ENCODE data around the gene PI4K2A. TPM values are rescaled to one million over a fixed set of nuclear protein-coding genes. Genes with fewer than 3 reads are reported as not detected.

Gene PI4K2A
- total and polyA plus RNA-seq, 2 of the 4 experiments (the other 2 are of a cell fraction): 15.8 to 27.3 TPM

DNA sequence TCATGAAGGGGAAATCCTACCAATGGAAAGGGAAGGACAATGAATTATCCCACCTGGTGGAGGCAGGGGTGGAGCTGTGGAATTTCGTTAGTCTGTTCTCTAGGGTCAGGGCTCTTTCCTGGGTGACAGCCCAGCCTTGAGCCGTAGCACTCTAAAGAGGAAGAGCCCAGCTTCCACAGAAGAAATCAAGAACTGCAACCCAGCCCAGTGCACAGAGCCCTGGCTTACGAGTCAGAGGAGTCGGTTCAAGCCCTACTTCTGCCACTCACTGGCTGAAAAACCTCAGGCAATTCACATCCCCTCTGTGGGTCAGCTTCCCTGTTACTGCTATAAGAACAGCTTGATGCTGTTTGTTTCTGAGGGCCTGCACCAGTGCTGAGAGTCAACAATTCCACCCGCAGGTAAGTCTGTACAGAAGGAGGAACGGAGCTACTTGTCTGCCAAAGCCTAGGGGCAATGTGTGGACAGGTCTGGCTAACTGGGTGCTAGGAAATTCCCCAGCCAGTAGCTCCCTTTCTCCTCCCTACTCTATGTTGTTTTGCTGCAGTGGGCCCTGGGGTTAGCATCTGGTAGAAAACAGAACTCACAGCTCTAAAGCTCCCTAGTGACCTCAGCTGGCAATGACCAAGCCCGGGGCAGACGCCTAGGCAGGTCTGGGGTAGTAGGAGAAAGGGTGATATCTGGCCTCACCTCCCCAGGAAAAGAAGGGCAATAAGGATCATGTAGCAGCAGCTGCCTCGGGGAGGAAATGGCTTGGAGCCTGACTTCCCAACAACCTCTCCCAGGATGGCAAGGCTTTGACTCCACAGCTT, 43.3 kb downstream of the PI4K2A start:
- peak overlapping the region; percentile 91 for H3K14ac ChIP-seq (replicated peaks; ENCODE audit: low read depth, low read length)
- peaks cover 50% of the 10 kb centered on the region for H4K20me1 ChIP-seq (ENCODE audit: insufficient read depth, low read length)
- peak overlapping the region; percentile 47; the same call in 1 of the 3 replicates for H2BK15ac ChIP-seq (ENCODE audit: low read depth, low read length)
- H4K91ac ChIP-seq (ENCODE audit: insufficient read depth, low read depth, low read length): peak overlapping the region; percentile 63
- H3K9ac ChIP-seq (ENCODE audit: low read depth, low read length): peak overlapping the region; percentile 80
- in situ Hi-C loops (cut with MboI; ENCODE audit: low sequenced_read_pairs) (no loop called here), intact Hi-C loops (cut with micrococcal nuclease) (no loop called here), dilution Hi-C loops (cut with HindIII; ENCODE audit: low sequenced_read_pairs, unreplicated experiment) (no loop called here)
- no TSS peak for BruUV-seq (replicated peaks)
- H3K9me3 ChIP-seq (ENCODE audit: control insufficient read depth, insufficient read depth, low read length): no peaks in the 10 kb centered on the region
- H3K27me3 ChIP-seq (ENCODE audit: control insufficient read depth, insufficient read depth, low read length): no peaks in the 10 kb centered on the region
- peak overlapping the region; percentile 91 for H3K23ac ChIP-seq (ENCODE audit: low read depth, low read length)
- peak overlapping the region; percentile 91 for H2AK9ac ChIP-seq (replicated peaks; ENCODE audit: low read depth, low read length, poor library complexity)
- DNase-seq: peak; percentile 70
- H3K4me2 ChIP-seq (ENCODE audit: low read depth, low read length): peak overlapping the region; percentile 94
- 57% methylated on average over 1 of the region's 9 CpGs; no CpG with 5 or more reads in 1 of the 2 experiments for WGBS, 2 experiments (ENCODE audit: extremely low coverage in 2 of 2, insufficient read length in 1 of 2)
- peak overlapping the region; percentile 30 to 67; a peak in 3 of 4 replicates for H4K8ac ChIP-seq (ENCODE audit: low read depth in 2 of 2, low read length in 2 of 2)
- peaks cover 18% of the 10 kb centered on the region for H3K4me1 ChIP-seq (ENCODE audit: control insufficient read depth, insufficient read depth, low read length)
- POLR2A ChIA-PET (ENCODE audit: unreplicated experiment): interaction anchor here (0.5 to 0.9 kb wide), 2 partner anchors 18 to 447 kb away, joined by 3 read pairs; no protein-coding TSS in a partner anchor
- H2BK120ac ChIP-seq (ENCODE audit: low read depth, low read length): peak overlapping the region; percentile 86
- TF ChIP-seq MXI1 (IDR thresholded peaks at IDR 0.05; ENCODE audit: borderline replicate concordance, low read depth, low read length): no peak
- TF ChIP-seq, protein P1, sequence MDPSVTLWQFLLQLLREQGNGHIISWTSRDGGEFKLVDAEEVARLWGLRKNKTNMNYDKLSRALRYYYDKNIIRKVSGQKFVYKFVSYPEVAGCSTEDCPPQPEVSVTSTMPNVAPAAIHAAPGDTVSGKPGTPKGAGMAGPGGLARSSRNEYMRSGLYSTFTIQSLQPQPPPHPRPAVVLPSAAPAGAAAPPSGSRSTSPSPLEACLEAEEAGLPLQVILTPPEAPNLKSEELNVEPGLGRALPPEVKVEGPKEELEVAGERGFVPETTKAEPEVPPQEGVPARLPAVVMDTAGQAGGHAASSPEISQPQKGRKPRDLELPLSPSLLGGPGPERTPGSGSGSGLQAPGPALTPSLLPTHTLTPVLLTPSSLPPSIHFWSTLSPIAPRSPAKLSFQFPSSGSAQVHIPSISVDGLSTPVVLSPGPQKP (IDR thresholded peaks at IDR 0.05; ENCODE audit: borderline replicate concordance, low read depth, low read length): no peak
- TF ChIP-seq RCOR1 (IDR thresholded peaks at IDR 0.05; ENCODE audit: insufficient replicate concordance, low read length): no peak
- TF ChIP-seq NFE2L2 (IDR thresholded peaks at IDR 0.05; ENCODE audit: low read depth, low read length): no peak
- no peak for TF ChIP-seq RAD21 (IDR thresholded peaks at IDR 0.05; ENCODE audit: low read length)
- no peak for TF ChIP-seq FOS (IDR thresholded peaks at IDR 0.05; ENCODE audit: low read depth, low read length)
- TF ChIP-seq, protein P2, sequence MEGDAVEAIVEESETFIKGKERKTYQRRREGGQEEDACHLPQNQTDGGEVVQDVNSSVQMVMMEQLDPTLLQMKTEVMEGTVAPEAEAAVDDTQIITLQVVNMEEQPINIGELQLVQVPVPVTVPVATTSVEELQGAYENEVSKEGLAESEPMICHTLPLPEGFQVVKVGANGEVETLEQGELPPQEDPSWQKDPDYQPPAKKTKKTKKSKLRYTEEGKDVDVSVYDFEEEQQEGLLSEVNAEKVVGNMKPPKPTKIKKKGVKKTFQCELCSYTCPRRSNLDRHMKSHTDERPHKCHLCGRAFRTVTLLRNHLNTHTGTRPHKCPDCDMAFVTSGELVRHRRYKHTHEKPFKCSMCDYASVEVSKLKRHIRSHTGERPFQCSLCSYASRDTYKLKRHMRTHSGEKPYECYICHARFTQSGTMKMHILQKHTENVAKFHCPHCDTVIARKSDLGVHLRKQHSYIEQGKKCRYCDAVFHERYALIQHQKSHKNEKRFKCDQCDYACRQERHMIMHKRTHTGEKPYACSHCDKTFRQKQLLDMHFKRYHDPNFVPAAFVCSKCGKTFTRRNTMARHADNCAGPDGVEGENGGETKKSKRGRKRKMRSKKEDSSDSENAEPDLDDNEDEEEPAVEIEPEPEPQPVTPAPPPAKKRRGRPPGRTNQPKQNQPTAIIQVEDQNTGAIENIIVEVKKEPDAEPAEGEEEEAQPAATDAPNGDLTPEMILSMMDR (conservative IDR thresholded peaks at IDR 0.05; ENCODE audit: low read depth, low read length): no peak
- TF ChIP-seq USF2 (IDR thresholded peaks at IDR 0.05; ENCODE audit: low read depth, low read length): no peak
- TF ChIP-seq POLR2A (IDR thresholded peaks at IDR 0.05; ENCODE audit: low read depth, low read length): no peak; the same call in 1 of the 2 replicates
- no peak for TF ChIP-seq MAFK (IDR thresholded peaks at IDR 0.05; ENCODE audit: low read depth, low read length)
- no peak for TF ChIP-seq BHLHE40 (IDR thresholded peaks at IDR 0.05; ENCODE audit: low read depth, low read length)
- TF ChIP-seq RFX5 (IDR thresholded peaks at IDR 0.05; ENCODE audit: low read depth, low read length): no peak
- no peak for TF ChIP-seq SMC3 (IDR thresholded peaks at IDR 0.05; ENCODE audit: low read depth, low read length)
- TF ChIP-seq CHD1 (IDR thresholded peaks at IDR 0.05; ENCODE audit: low read depth, low read length): no peak
- peak overlapping the region; percentile 73 for H3K27ac ChIP-seq (ENCODE audit: insufficient read depth, low read length)
- H2BK5ac ChIP-seq (ENCODE audit: low read depth, low read length, poor library complexity, severe bottlenecking): peak overlapping the region; percentile 81
- ATAC-seq (ENCODE audit: low read depth): no peak
- peak overlapping the region; percentile 23; the same call in 1 of the 2 replicates for H3K56ac ChIP-seq (ENCODE audit: extremely low read depth, insufficient read depth, low read length)
- H3K18ac ChIP-seq (ENCODE audit: low read depth, low read length): peak overlapping the region; percentile 57
- CTCF ChIA-PET: interaction anchor here (0.6 to 1.8 kb wide), 4 partner anchors 18 to 1104 kb away, joined by 3 to 8 read pairs (median 4); no protein-coding TSS in a partner anchor
- peak overlapping the region; percentile 88 for H2AK5ac ChIP-seq (ENCODE audit: low read depth, low read length)
- H4K5ac ChIP-seq (ENCODE audit: low read depth, low read length): peak overlapping the region; percentile 34; the same call in 1 of the 2 replicates
- H3K9me1 ChIP-seq (ENCODE audit: insufficient read depth, low read length): peaks cover 13% of the 10 kb centered on the region
- peak overlapping the region; percentile 98 for H3K4me3 ChIP-seq (ENCODE audit: insufficient read depth, low read depth, low read length)
- H3K4ac ChIP-seq (ENCODE audit: low read depth, low read length): peak overlapping the region; percentile 92
- peak overlapping the region; percentile 75 for H2AFZ ChIP-seq (replicated peaks; ENCODE audit: low read length, poor library complexity)
- peaks cover 3 to 69% of the 10 kb centered on the region in 2 experiments for H3K79me1 ChIP-seq (ENCODE audit: low read depth in 1 of 2, low read length in 2 of 2)
- peak overlapping the region; percentile 9 for H2BK20ac ChIP-seq (ENCODE audit: low read depth, low read length)
- H3K36me3 ChIP-seq (ENCODE audit: control insufficient read depth, insufficient read depth, low read length): peaks cover 18% of the 10 kb centered on the region
